GM21723 (cell line): Measurements from ENCODE around the gene ZNF582.
A peak's percentile ranks its signal among the peaks of the same experiment; 100 is the strongest.

Experiments used
- ATAC-seq: cut with Tn5 transposase; IDR thresholded peaks from one replicate; pipeline ENCODE4 v1.9.1; 2021; ENCODE audit warnings: mild to moderate bottlenecking, moderate library complexity; ENCODE audit not compliant: unreplicated experiment

ZNF582 gene

DNA sequence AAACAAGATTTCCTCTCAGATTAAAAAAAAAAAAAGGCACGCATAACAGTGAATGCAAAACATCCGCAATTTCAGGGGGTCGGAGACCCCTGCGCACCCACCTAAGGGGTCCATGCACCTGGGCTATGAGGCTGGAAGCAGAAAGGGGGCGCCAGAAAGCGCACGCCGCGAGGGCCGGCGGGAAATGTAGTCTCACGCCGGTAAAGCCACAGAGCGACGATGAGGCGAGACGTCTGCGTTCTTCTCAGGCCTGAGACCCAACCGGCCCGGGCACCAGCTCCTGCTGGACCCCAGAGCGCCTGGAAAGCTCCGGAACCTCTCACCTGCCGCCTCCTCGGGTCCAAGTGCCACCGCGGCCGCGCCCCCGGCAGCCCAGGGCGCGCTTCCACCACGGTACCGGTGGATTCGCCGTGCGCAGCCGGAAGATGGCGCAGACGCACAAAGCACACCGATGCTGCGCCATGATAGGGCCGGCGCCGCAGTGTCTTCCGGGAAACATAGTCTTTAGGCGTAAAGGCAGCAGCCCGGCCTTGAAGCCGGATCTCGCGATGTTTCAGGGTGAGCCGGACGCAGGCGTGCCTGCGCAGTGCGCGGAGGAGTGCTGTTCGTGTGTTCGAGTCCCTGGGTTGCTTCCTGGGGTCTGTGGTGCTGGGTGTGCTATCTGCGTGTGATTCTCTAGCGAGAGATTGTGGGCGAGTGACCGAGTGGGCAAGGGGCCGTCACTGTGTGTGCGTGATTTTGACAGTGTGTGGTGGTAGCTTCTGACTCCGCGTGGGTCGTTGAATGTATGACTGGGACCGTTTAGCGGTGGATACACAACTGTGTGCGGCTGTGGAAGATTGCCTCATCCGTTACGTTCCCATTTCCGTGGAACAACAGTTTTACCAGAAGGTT is at the start of gene ZNF582:
Gene ZNF582, minus strand, starts transcription at position 416 of the 894 bp plus-strand sequence. CDS start 1,782 bp downstream, outside the sequence.
- peak; percentile 95 for ATAC-seq

DNA sequence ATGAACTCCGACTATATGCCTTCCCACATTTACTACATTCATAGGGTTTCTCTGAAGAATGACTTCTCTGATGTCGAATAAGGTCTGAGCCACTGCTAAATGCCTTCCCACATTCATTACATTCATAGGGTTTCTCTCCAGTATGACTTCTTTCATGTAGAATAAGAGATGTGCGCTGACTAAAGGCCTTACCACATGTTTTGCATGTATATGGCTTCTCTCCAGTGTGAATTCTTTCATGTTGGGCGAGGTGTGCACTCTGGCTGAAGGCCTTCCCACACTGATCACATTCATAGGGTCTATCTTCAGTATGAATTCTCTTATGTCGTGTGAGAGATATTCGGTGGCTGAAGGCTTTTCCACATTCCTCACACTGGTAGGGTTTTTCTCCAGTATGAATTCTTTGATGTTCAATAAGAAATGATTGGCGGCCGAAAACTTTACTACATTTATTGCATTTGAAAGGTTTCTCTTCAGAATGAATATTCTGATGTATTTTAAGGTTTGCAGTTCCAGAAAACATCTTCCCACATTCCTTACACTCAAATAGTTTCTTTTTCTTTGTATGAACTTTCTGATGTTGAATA is 48.0 kb upstream of the ZNF582 start:
- no peak for ATAC-seq

DNA sequence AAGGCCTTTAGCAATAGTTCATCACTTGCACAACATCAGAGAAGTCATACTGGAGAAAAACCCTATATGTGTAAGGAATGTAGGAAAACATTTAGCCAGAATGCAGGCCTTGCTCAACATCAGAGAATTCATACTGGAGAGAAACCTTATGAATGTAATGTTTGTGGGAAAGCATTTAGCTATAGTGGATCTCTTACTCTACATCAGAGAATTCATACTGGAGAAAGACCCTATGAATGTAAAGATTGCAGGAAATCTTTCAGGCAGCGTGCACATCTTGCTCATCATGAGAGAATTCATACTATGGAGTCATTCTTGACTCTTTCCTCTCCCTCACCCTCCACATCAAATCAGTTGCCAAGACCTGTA is 30.6 kb upstream of the ZNF582 start:
- ATAC-seq = no peak

DNA sequence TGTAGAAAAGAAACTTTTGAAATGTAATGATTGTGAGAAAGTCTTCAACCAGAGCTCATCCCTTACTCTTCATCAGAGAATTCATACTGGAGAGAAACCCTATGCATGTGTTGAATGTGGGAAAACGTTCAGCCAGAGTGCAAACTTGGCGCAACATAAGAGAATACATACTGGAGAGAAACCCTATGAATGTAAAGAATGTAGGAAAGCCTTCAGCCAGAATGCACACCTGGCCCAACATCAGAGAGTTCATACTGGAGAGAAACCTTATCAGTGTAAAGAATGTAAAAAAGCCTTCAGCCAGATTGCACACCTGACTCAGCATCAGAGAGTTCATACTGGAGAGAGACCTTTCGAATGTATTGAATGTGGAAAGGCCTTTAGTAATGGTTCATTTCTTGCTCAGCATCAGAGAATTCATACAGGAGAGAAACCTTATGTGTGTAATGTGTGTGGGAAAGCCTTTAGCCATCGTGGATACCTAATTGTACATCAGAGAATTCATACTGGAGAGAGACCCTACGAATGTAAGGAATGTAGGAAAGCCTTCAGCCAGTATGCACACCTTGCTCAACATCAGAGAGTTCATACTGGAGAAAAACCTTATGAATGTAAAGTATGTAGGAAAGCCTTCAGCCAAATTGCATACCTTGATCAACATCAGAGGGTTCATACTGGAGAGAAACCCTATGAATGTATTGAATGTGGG is 30.1 kb upstream of the ZNF582 start:
- no peak for ATAC-seq

DNA sequence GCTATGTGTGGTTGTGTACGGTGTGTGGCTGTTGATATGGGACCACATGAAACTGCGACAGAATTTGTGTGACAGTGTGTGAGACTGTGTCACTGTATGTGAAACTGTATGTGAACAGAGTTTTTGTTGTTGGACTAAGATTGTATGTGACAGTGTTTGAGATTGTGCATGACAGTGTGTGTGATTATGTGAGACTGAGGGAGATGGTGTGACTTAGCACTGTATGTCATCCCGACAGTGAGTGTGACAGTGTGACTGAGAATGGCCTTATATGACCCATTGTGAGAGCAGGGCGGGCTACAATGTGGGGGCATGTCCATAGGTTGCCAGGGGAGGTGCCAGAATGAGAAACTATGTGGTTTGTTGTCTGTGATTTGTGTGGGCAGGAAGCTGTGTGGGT is 11.7 kb upstream of the ZNF582 start:
- no peak for ATAC-seq

DNA sequence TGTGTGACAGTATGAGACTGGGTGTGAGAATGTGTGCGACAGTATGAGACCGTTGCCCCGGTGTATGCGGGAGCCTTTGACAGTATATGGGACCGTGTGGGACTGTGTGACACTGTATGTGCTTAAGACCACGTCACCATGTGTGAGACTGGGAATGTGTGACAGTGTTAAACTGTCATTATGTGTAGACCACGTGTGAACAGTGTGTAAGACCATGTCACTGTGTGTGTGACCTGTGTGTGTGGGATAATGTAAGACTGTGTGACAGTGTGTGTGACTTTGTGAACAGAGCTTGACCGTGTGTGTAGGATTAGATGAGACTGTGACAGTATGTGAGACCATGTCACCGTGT is 11.3 kb upstream of the ZNF582 start:
- ATAC-seq = no peak

DNA sequence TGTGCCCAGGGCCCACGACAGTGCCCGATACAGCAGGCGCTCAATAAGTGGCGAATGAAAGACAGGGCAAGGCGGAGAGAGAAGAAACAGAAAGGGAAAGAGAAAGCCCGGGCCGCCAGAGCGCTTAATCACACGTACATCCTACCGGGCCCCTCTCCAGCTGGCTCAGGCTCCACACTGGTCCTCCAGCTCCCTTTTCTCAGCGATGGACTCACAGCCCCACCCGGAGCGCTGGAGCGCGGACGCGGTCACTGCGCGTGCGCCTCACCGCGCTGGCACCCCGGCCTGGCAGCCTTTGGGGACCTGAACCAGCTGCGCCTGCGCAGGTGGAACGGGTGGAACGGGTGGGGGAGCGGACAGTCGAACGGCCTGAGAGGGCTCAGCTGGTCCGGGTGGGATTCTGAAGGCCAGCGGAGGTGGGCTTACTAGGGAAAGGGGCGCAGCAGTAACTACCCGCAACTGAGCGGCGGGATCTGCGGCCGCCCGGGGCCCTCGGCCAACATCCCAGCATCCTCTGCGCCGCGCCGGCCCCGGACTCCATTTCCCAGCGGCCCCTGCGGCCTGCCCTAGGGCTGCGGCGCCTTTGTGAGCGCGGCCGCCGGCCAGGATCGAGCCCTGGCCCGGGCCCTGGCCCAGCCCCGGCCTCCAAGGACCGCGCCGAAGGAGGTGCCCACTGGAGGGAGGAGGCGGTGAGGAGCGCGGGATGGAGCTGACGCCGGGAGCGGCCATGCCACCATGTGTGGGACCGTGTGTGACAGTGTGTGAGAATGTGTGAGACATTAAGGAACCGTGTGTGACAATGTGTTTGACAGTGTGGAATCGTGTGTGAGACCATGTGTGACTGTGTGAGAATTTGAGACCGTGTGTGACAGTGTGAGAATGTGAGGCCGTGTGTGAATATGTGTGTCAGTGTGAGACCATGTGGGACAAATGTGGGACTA is 10.7 kb upstream of the ZNF582 start, which contains the start of gene ZNF583:
Gene ZNF583, plus strand, starts transcription at position 569 of the 941 bp plus-strand sequence. CDS start 2,783 bp downstream, outside the sequence.
- ATAC-seq = peak; percentile 85

DNA sequence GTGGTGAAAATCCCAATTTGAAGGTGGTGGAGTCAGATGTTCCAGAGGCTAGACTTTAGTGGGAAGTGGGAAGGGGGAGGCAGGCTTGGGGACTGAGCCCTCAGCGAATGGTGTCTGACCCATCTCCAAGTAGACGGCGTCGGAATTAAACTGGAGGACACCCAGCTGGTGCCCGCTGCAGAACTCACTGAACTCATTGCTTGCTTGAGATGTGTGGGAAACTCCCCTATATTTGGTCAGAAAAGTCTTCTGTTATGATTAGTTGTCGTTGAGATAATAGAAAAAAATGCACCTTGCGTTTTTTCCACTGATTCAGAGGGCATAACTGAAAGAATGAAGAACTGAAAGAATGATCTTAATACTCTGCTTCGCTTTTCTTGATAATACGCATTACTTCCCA is 9.9 kb upstream of the ZNF582 start:
- peak; percentile 15 for ATAC-seq

DNA sequence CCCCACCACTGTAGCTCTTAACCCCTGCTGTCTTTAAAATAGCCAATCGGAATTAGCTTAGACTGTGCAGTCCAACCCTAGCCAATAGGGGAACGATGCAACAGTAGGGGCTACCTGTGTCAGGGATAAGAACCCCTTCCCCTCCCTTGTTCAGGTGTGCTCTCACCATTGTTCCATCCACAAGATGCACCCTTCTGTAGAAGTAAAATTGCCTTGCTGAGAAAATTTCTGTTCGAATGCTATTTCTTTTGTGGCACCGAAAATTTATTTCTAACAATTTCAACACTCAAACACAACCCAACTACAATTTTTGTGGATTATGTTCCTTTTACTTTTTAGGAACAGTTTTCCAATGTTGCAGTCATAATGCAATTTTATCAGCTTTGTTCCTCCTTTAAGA is 7.2 kb upstream of the ZNF582 start:
- ATAC-seq = no peak

DNA sequence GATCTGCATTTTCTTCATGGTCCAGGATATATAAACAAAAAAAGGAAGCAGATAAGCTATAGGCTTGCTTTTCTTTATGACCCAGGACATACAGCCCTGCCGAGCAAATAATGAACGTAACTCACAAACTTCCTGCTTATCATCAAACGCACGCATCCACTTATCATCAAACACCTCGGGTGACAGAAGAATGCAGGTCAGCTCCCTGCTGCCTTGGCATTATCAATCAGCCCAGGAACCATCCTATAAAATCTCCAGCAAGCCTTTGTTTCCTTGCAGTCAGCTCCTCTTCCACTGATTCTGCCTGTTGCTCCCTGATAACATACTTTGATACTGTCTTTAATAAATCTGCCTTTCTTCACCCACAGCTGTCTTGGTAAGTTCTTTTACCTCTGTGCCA is 5.5 kb upstream of the ZNF582 start:
- no peak for ATAC-seq

DNA sequence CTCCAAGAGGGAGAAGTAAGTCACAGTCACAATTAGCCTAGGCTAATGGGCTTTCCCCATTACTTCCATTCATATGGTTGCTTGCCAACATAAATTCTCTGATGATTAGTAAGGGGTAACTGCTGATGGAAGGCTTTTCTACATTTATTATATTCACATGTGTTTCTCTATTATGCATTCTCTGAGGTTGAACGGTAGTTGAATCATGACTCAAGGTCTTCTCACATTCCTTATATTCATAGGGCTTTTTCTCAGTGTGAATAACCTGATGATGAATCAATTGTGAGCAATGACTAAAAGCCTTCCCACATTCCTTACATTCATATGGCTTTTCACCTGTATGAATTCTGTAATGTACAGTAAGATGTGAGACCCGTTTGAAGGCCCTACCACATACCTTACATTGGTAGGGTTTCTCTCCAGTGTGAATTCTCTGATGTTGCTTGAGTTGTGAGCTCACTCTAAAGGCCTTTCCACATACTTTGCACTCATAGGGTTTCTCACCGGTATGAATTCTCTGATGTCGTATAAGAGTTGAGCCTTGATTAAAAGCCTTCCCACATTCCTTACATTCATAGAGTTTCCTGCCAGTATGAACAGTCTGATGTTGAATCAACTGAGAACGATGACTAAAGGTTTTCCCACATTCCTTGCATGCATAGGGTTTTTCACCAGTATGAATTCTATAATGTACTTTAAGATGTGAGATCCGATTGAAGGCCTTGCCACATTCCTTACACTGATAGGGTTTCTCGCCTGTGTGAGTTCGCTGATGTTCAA is 9.3 kb downstream of the ZNF582 start:
- ATAC-seq = no peak

DNA sequence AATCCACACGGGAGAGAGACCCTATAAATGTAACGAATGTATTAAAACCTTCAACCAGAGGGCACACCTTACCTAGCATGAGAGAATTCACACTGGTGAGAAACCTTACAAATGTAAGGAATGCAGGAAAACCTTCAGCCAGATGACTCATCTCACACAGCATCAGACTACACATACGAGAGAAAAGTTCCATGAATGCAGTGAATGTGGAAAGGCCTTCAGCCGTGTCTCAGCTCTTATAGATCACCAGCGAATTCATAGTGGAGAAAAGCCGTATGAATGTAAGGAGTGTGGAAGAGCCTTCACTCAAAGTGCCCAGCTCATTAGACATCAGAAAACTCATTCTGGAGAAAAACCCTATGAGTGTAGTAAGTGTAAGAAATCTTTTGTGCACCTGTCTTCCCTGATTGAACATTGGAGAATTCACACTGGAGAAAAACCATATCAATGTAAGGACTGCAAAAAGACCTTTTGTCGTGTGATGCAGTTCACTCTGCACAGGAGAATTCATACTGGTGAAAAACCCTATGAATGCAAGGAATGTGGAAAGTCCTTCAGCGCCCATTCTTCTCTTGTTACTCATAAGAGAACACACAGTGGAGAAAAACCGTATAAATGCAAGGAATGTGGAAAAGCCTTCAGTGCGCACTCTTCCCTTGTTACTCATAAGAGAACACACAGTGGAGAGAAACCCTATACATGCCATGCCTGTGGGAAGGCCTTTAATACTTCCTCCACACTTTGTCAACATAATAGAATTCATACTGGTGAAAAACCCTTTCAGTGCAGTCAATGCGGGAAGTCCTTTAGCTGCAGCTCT is 16.0 kb downstream of the ZNF582 start:
- no peak for ATAC-seq

DNA sequence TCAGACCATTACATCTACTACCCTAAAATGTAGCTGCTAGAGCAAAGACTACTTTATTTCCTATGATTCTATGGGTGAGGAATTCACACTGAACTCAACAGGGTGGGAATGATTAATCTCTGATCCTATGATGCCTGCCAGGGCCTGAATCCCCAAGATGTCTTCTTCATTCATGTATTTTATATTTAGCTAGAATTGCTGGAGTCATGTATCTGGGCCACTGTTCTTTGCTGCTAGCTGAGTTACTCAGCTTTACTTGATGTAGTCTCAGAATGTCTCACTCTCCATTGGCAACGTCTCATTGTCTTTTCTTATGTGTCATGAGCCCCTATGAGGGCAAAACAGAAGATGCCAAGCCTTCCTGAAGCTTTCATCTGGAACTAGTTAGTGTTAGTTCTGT is 21.1 kb downstream of the ZNF582 start:
- ATAC-seq = no peak

DNA sequence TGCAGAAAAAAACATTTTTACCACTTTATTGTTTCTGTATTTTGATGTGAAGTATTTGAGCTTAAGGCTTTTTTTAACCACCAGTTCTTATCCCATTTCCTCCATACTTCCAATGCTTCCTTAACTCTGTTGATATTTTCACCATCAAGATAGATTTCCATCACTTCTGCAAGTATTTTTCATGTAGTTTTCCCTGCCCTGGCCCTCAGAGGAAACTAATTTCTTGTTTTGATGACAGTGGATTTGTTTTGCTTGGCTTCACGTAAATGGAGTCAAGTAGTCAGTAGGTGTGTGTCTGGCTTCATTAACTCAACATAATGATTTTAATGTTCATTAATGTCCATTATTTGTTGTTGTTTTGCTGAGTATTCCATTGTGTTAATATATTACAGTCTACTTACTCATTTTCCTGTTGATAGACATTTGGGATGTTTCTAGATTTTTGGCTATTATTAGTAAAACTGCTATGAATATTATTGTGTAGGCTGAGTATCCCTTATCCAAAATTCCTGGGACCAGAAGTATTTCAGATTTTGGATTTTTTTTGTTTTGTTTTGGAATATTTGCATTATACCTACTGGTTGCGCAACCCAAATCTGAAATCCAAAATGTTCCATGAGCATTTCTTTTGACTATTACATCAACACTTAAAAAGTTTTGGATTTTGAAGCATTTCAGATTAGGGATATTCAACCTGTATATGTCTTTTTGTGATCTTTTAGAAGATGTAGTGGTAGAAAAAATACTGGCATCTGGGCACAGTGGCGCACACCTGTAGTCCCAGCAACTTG is 23.3 kb downstream of the ZNF582 start:
- ATAC-seq = no peak

DNA sequence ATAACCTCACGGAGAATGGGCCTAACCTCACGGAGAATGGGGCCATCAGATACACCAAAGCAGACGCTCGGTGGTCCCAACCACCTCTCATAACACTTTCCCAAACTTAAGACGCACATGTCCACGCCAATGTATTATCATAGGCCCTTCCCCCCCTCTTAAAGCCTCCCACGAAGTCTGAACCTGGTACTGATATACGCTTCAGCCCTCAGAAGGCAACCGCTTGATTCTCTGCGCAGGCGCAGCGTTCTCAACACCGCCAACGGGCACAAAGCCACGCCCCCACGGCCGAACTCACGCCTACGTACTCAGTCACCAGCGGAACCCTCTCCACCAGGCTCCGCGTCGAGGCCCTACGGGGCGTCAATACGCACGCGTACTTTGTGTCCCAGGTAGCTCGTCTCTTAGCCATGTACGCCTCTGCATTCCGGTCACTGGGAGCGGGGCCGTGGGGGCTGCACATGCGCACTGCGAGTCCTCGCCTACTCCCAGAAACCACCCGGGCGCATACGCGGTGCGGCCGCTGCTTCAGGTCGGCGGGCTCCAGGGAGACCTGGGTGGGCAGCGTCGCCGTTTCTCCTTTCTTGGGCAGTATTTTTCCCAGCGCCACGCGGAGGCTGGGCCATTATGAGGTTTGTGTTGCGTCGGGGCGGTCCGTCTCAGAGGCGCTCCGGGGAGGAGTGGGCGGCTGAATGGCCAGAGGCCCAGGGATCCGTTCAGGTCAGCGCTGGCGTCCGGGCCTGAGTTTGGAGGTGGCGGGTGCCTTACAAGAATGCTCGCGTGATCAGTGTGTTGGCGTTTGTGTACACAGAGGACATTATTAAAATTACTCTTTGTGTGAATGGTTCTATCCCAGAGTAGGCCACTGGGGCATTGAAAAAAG is 25.3 kb downstream of the ZNF582 start:
- ATAC-seq = no peak

DNA sequence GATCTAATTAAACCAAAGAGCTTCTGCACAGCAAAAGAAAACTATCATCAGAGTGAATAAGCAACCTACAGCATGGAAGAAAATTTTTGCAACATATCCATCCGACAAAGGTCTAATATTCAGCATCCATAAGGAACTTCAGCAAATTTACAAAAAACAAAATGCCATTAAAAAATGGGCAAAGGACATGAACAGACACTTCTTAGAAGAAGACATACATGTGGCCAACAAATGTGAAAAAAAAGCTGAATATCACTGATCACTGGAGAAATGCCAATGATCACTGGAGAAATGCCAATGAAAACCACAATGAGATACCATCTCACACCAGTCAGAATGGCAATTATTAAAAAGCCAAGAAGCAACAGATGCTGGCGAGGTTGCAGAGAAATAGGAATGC is 32.5 kb downstream of the ZNF582 start:
- ATAC-seq = no peak

DNA sequence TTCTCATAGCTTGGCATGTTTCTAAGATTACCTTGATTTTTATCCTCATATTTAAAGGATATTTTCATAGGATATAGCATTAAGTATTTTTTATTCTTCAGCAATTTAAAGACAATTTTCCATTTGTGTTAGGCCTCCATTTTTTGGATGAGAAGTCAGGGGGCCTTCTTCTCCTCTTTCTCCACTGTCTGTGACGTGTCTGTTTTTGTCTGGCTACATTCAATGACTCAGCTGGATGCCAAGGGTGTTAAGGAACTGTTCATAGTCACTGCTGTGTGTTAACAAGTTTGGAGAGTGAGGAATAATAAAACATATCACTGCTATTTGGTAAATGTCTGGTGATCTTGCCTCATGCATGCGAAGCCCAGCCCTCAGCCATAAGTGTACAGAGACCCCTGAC is 36.4 kb downstream of the ZNF582 start:
- no peak for ATAC-seq
